ENCODE results near the gene TMEM141.
"Not testable (repeated sequence)": the region's sequence is repeated elsewhere in the genome, so short reads cannot be mapped to it uniquely, and the experiment has no call there.

Gene TMEM141

GRCh38 chr9:136755302-136756133, 35.6 kb upstream of the TMEM141 start:
- DNase-seq, result not testable (repeated sequence)

- DNase-seq, result no peak
Measured at GRCh38 chr9:136756134-136756438, 35.1 kb upstream of the TMEM141 start.

- DNase-seq, result no peak
Measured at GRCh38 chr9:136756836-136757235, 34.3 kb upstream of the TMEM141 start.

GRCh38 chr9:136757328-136757727, 33.8 kb upstream of the TMEM141 start:
- DNase-seq, result no peak

- no peak for DNase-seq
Measured at GRCh38 chr9:136757751-136758140, 33.4 kb upstream of the TMEM141 start.

GRCh38 chr9:136759001-136759400, 32.1 kb upstream of the TMEM141 start:
- no peak for DNase-seq

GRCh38 chr9:136759436-136760325, 31.5 kb upstream of the TMEM141 start:
- DNase-seq, result no peak

GRCh38 chr9:136760424-136760823, 30.7 kb upstream of the TMEM141 start:
- DNase-seq, result no peak

GRCh38 chr9:136760834-136761544, 30.2 kb upstream of the TMEM141 start:
- not testable (repeated sequence) for DNase-seq

GRCh38 chr9:136761545-136761981, 29.6 kb upstream of the TMEM141 start:
- no peak for DNase-seq

- no peak for DNase-seq
Measured at GRCh38 chr9:136762221-136762691, 28.9 kb upstream of the TMEM141 start.

GRCh38 chr9:136762915-136763648, 28.1 kb upstream of the TMEM141 start:
- DNase-seq, result peak; percentile 40

GRCh38 chr9:136763649-136764035, 27.5 kb upstream of the TMEM141 start:
- DNase-seq, result no peak

GRCh38 chr9:136764301-136764891, 26.7 kb upstream of the TMEM141 start, which contains the start of gene LCN15:
Gene LCN15, minus strand, starts transcription at chr9:136764518. Its CDS starts 30 bp downstream, at chr9:136764488.
- peak; percentile 62 for DNase-seq

- DNase-seq, result no peak
Measured at GRCh38 chr9:136765041-136765440, 26.1 kb upstream of the TMEM141 start.

- not testable (repeated sequence) for DNase-seq
Measured at GRCh38 chr9:136765745-136766409, 25.3 kb upstream of the TMEM141 start.

GRCh38 chr9:136766410-136767120, 24.6 kb upstream of the TMEM141 start:
- peak; percentile 81 for DNase-seq

- no peak for DNase-seq
Measured at GRCh38 chr9:136769710-136770191, 21.4 kb upstream of the TMEM141 start.

- no peak for DNase-seq
Measured at GRCh38 chr9:136771907-136772415, 19.2 kb upstream of the TMEM141 start.

- DNase-seq, result peak; percentile 17
Measured at GRCh38 chr9:136773386-136774044, 17.6 kb upstream of the TMEM141 start.

Measured in NCI-H2029 (cell line).